GM12874 (cell line): Measurements from ENCODE around the gene PM20D2.

Source experiments
- TF ChIP-seq, protein P1 (sequence below): IDR thresholded peaks from 2 replicates; pipeline ENCODE4 v1.5.1; 2011; ENCODE audit warnings: low read depth, mild to moderate bottlenecking, control low read depth, low read length, moderate library complexity; ENCODE audit not compliant: insufficient read depth

PM20D2 gene

DNA sequence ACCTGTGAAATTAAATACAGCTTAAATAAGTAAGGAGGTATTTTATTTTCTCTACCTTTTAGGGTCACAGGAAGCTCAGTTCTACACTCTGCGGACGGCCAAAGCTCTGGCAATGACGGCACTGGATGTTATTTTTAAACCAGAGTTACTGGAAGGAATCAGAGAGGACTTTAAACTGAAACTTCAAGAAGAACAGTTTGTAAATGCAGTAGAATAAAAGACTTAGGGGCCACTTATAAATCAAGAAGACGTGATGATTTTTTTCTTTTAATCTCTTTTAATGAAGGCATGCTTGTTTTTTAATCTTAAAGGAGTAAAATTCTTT, 16.2 kb downstream of the PM20D2 start:
- TF ChIP-seq, protein P1, sequence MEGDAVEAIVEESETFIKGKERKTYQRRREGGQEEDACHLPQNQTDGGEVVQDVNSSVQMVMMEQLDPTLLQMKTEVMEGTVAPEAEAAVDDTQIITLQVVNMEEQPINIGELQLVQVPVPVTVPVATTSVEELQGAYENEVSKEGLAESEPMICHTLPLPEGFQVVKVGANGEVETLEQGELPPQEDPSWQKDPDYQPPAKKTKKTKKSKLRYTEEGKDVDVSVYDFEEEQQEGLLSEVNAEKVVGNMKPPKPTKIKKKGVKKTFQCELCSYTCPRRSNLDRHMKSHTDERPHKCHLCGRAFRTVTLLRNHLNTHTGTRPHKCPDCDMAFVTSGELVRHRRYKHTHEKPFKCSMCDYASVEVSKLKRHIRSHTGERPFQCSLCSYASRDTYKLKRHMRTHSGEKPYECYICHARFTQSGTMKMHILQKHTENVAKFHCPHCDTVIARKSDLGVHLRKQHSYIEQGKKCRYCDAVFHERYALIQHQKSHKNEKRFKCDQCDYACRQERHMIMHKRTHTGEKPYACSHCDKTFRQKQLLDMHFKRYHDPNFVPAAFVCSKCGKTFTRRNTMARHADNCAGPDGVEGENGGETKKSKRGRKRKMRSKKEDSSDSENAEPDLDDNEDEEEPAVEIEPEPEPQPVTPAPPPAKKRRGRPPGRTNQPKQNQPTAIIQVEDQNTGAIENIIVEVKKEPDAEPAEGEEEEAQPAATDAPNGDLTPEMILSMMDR = no peak

DNA sequence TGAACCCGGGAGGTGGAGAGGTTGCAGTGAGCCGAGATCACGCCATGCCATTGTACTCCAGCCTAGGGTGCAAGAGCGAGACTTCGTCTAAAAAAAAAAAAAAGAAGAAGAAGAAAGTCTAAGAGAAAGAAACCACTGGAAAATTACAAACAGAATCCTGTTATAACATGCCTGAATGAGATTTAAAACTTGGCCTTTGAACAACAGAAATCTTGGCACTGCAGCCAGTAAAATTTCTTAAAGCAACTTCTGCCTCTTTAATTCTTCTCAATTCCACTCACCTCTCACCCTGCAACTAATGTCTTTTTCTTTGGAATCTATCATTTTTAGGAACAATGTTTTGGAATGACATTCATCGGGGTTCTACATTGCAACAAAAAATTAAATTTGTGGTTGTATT, 26.3 kb downstream of the PM20D2 start:
- TF ChIP-seq, protein P1 = no peak

DNA sequence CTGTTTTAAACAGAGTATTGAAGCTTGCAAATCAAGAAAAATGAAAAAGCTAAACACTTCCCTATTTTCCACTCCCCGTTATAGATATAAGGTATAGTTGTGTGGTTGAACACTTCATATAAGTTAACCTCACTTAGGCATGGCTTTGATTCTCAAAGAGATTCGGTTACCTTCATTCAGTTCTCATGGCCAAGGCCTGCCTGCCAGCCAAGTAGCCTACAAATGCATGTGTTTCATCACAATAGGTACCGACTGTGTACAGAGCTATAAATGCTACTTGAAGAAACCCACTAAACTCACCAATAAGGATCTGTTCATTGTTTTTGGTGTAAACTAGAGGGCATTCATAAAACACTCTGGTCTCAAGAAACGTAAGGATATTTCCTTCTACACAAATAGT, 27.8 kb downstream of the PM20D2 start:
- TF ChIP-seq, protein P1 = no peak

DNA sequence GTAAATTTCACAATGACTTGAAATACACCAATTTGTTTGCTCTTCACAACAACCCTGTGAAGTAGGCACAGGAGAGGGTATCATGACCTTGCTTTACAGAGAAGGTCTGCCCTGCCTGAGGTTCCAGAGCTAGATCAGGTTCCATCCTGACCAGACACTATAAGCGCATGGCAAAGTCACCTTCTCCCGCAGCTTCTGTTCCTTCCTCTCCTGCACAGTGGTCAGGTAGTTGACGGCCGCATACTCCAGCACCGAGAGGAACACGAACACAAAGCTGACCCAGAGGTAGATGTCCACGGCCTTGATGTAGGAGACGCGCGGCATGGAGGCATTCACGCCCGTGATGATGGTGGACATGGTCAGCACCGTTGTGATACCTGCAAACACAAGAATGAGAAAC, 34.3 kb downstream of the PM20D2 start:
- TF ChIP-seq, protein P1 = no peak

DNA sequence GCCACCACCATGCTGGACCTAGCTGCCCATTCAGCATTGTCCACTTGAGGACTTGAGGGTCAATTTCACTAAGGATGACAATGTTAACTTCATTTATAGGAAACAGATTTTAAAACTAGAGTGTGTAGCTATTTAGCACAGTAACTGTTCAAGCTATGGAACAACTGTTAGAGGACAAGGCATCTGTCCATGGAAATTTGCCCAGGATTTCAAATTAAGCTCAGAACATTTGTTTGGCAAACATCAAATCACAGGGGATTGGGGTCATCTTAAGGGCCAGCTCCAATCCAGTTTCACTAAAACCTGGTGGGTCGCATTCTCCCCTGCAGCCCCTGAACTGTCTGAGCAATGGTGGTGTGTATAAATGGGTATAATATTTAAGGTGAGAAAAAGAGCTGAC, 35.1 kb downstream of the PM20D2 start:
- TF ChIP-seq, protein P1 = no peak

DNA sequence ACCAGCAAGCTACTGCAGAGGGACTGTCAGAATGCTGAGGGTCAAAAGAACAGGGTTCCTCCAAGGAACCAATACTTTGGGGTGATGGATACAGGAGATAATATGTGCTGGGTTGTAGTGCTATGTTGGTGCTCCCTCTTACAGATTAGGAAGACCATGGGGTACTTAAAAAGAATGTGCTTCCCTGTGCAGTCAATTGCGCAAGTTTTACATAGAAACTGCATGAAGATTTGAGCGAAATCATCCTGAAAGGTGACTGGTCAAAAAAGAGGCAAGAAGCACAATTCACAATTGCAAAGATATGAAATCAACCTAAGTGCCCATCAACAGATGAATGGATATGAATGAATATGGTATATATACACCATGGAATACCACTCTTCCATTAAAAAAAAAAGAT, 37.4 kb downstream of the PM20D2 start:
- TF ChIP-seq, protein P1 = no peak

DNA sequence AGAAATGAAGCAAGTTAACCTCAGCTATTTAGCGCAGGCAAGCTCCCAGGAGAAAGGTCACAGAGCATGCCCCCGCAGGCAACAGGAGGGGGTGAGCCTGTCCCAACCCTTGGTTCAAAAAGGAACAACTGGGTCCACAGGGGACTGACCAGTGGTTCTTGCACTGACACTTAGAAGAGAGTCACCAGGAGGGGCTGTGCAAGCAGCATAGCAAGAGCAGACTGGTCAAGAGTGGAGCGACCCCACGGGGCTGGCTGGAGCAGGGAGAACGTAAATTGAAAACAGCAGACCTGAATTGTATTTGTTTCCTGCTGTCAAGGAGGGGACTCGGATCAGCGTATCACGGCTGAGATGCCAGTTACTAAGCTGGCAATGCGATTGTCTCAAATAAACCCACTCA, 38.5 kb downstream of the PM20D2 start:
- TF ChIP-seq, protein P1 = no peak

DNA sequence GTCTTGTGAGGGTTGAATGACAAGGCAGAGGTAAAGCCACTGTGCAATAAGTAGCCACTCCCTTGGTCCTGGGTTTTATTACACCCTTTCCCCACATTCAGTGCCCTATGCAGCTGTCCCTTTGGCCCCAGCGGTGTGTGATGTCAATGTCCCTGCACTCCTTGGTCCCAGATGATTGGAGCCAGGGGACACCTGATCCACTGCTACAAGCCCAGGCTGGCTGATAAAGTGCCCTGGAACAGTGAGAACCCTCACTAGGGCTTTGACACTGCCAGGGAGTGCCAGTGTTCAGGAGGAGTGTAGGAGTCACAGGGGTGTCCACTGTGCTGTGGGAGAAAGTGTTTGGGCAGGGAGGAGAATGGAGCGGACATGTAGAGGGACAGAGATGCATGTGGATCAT, 40.9 kb downstream of the PM20D2 start:
- TF ChIP-seq, protein P1 = no peak
